Small intestine (tissue), 7 donors: ENCODE data around the gene OR5AU1. TPM values are rescaled to one million over a fixed set of nuclear protein-coding genes. Genes with fewer than 3 reads are reported as not detected.

Experiments
- DNase-seq, 2 donors: peaks; one replicate each; pipeline versions ENCODE4 v3.0.0 to v3.0.0-alpha.2; 2013
- FAIRE-seq: peaks from 2 replicates; lab custom pipeline; 2012; peaks lifted over from hg19 to GRCh38; lab: Jason Lieb, UNC
- H3K27ac ChIP-seq, 3 donors: one replicate each; pipeline ENCODE4 v1.5.1; 2013; ENCODE audit warnings: low read length in 2 of 3, mild to moderate bottlenecking in 2 of 3, control low read depth in 1 of 3, inconsistent platforms in 1 of 3, low read depth in 1 of 3, moderate library complexity in 1 of 3
- H3K27me3 ChIP-seq, 3 donors: one replicate each; pipeline ENCODE4 v1.6.1; 2013; ENCODE audit warnings: low read length in 3 of 3, inconsistent platforms in 1 of 3; ENCODE audit not compliant: control insufficient read depth in 3 of 3, insufficient read depth in 3 of 3
- H3K36me3 ChIP-seq, 3 donors: one replicate each; pipeline ENCODE4 v1.6.1; 2013; ENCODE audit warnings: low read length in 3 of 3, inconsistent platforms in 1 of 3, low read depth in 1 of 3, mild to moderate bottlenecking in 1 of 3, moderate library complexity in 1 of 3; ENCODE audit not compliant: control insufficient read depth in 3 of 3, insufficient read depth in 2 of 3
- H3K4me1 ChIP-seq, 3 donors: one replicate each; pipeline ENCODE4 v1.6.1; 2013; ENCODE audit warnings: low read length in 2 of 3, inconsistent platforms in 1 of 3, low read depth in 1 of 3, mild to moderate bottlenecking in 1 of 3, moderate library complexity in 1 of 3; ENCODE audit not compliant: control insufficient read depth in 3 of 3, insufficient read depth in 2 of 3
- H3K4me3 ChIP-seq, 3 donors: one replicate each; pipeline ENCODE4 v1.5.1; 2013; ENCODE audit warnings: low read length in 3 of 3, control low read depth in 1 of 3, inconsistent platforms in 1 of 3, low read depth in 1 of 3, mild to moderate bottlenecking in 1 of 3, moderate library complexity in 1 of 3
- H3K9me3 ChIP-seq, 2 donors: one replicate each; pipeline ENCODE4 v1.6.1; 2013; ENCODE audit warnings: low read depth in 1 of 2, low read length in 1 of 2; ENCODE audit not compliant: control insufficient read depth in 2 of 2, insufficient read depth in 1 of 2
- WGBS, 3 donors: extraction: QIAGEN DNeasy Blood & Tissue Kit; methylation state at CpG; one replicate each; pipeline ENCODE4 v1.1.7; 2013; 5-methylcytosine and 5-hydroxymethylcytosine counted together
- polyA plus RNA-seq, 4 donors: library from polyadenylated mRNA; stranded (reverse) in 3 of 4; unstranded in 1 of 4; fragments of 200-250 nt in 3 of 4; fragments of 120-200 nt in 1 of 4; gene quantifications; one replicate each; pipeline versions ENCODE4 v1.2.1 to v1.2.3, GENCODE V29; 2013
- donor health status: healthy with polysubstance abuse.
- donor health status: control.
- donor health status: control.
- donor health status: Bipolar disorder and iron deficiency.
- donor health status: healthy.

OR5AU1 gene
- polyA plus RNA-seq, 4 donors, result not detected

- no peak for DNase-seq
- peaks cover 0 to 3% (median 2%) of the 10 kb centered on the region in 3 donors for H3K36me3 ChIP-seq
- H3K27ac ChIP-seq, result no peak overlapping the region
- FAIRE-seq, result no peak
- WGBS, 3 donors, result 43 to 63% (median 50%) methylated on average over 3 of the region's 3 CpGs
- no peaks in the 10 kb centered on the region for H3K4me1 ChIP-seq
- H3K4me3 ChIP-seq, result no peak overlapping the region
- no peaks in the 10 kb centered on the region for H3K27me3 ChIP-seq
- peaks cover 0 to 12% of the 10 kb centered on the region in 2 donors for H3K9me3 ChIP-seq
Observed at GRCh38 chr14:21199611-21200560, 44.0 kb upstream of the OR5AU1 start.

GRCh38 chr14:21197418-21198205 is 41.7 kb upstream of the OR5AU1 start:
- Histone ChIP-seq H3K4me3 (no peak overlapping the region), H3K4me1 (no peaks in the 10 kb centered on the region), H3K9me3 (peaks cover 0 to 12% of the 10 kb centered on the region in 2 donors), H3K36me3 (no peaks in the 10 kb centered on the region), H3K27ac (no peak overlapping the region), H3K27me3 (no peaks in the 10 kb centered on the region)
- DNase-seq, result no peak
- WGBS, 3 donors, result 82 to 88% (median 87%) methylated on average over 2 of the region's 2 CpGs
- FAIRE-seq, result no peak

- peaks cover 0 to 12% of the 10 kb centered on the region in 2 donors for H3K9me3 ChIP-seq
- no peak for FAIRE-seq
- H3K27ac ChIP-seq, result no peak overlapping the region
Observed at GRCh38 chr14:21194597-21194996, 38.7 kb upstream of the OR5AU1 start.

GRCh38 chr14:21192875-21193535 is 37.1 kb upstream of the OR5AU1 start:
- DNase-seq (no peak), FAIRE-seq (no peak)
- WGBS, 3 donors, result 85 to 90% (median 88%) methylated on average over 5 to 7 of the region's 7 CpGs
- no peak overlapping the region for H3K4me3 ChIP-seq
- H3K27me3 ChIP-seq, result no peaks in the 10 kb centered on the region
- H3K27ac ChIP-seq, result no peak overlapping the region
- H3K9me3 ChIP-seq, result peaks cover 0 to 9% of the 10 kb centered on the region in 2 donors
- no peaks in the 10 kb centered on the region for H3K4me1 ChIP-seq
- no peaks in the 10 kb centered on the region for H3K36me3 ChIP-seq

More at GRCh38 chr14:21194597-21194996, 38.7 kb upstream of the OR5AU1 start:
- Histone ChIP-seq H3K27me3 (no peaks in the 10 kb centered on the region), H3K4me1 (no peaks in the 10 kb centered on the region), H3K4me3 (no peak overlapping the region), H3K36me3 (no peaks in the 10 kb centered on the region)
- DNase-seq, result no peak

GRCh38 chr14:21192447-21192822 is 36.6 kb upstream of the OR5AU1 start:
- no peaks in the 10 kb centered on the region for H3K27me3 ChIP-seq
- no peak for FAIRE-seq
- WGBS, 3 donors, result 11 to 24% (median 11%) methylated on average over 1 of the region's 1 CpG
- peak overlapping the region in 2 of 3 donors; percentile 24 to 32 for H3K4me3 ChIP-seq
- H3K9me3 ChIP-seq, result peaks cover 0 to 4% of the 10 kb centered on the region in 2 donors
- no peak overlapping the region for H3K27ac ChIP-seq
- no peaks in the 10 kb centered on the region for H3K36me3 ChIP-seq
- no peaks in the 10 kb centered on the region for H3K4me1 ChIP-seq
- no peak for DNase-seq

GRCh38 chr14:21191809-21192446 is 36.1 kb upstream of the OR5AU1 start:
- FAIRE-seq, result no peak
- peak; percentile 74 to 76 for DNase-seq
- WGBS, 3 donors, result 1 to 6% (median 6%) methylated on average over 19 of the region's 19 CpGs
- H3K27ac ChIP-seq, result no peak overlapping the region
- H3K4me1 ChIP-seq, result no peaks in the 10 kb centered on the region
- peaks cover 0 to 3% of the 10 kb centered on the region in 2 donors for H3K9me3 ChIP-seq
- peak overlapping the region in 2 of 3 donors; percentile 24 to 32 for H3K4me3 ChIP-seq
- no peaks in the 10 kb centered on the region for H3K27me3 ChIP-seq
- no peaks in the 10 kb centered on the region for H3K36me3 ChIP-seq

GRCh38 chr14:21191261-21191808 is 35.5 kb upstream of the OR5AU1 start:
- no peak overlapping the region for H3K27ac ChIP-seq
- peak overlapping the region in 1 of 3 donors; percentile 32 for H3K4me3 ChIP-seq
- 79 to 87% (median 84%) methylated on average over 7 of the region's 7 CpGs for WGBS, 3 donors
- FAIRE-seq (no peak), DNase-seq (no peak)
- H3K36me3 ChIP-seq, result no peaks in the 10 kb centered on the region
- H3K4me1 ChIP-seq, result no peaks in the 10 kb centered on the region
- H3K27me3 ChIP-seq, result no peaks in the 10 kb centered on the region
- H3K9me3 ChIP-seq, result no peaks in the 10 kb centered on the region
